ENCODE measurements around the gene DYNC1H1. TPM values are rescaled to one million over a fixed set of nuclear protein-coding genes. Genes with fewer than 3 reads are reported as not detected.

DYNC1H1 gene
- total RNA-seq, 1 donor from 2014 or later = 783 TPM

DNA sequence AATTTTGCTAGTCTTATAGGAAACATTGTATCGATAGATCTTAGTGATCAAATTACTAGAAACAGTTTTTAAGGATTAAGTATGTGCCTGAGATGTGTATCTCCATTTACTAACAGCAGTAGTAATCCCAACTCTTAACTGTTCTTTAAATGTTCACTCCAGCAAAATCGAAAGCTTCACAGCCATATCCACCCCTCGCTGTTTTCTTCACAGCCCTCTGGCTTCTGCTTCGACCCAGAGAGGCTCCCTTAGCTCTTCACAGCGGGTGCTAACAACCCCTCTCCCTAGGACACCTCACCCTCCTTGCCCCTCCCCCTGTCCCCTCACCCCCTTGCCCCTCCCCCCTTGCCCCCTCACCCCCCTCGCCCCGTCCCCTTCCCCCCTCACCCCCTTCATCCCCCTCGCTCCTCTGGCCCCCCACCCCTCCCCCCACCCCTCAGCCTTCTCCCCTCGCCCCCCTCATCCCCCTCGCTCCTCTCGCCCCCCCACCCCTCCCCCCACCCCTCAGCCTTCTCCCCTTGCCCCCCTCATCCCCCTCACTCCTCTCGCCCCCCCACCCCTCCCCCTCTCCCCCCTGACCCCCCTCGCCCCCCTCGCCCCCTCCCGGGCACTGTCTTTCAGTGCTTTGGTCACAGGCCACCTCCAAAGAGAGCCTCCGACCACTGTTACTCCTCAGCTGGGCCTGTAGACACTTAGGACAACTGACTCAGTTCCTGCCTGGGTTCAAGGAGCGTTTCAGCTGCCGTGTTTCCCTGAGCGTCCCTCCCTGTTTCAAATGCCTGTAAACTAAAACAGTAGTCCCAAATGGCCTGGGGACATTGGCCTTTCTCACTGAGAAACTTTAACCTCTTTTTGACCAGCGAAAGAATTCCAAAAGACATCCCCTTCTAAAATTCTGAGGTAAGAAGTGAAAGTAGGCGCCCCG is 46.0 kb upstream of the DYNC1H1 start:
- Histone ChIP-seq H3K4me3 (ENCODE audit: low read depth, low read length) (no peak overlapping the region), H3K27me3 (ENCODE audit: control insufficient read depth, insufficient read depth, low read length) (no peaks in the 10 kb centered on the region), H3K36me3 (ENCODE audit: control insufficient read depth, insufficient read depth, low read length) (peaks cover 2% of the 10 kb centered on the region)
- no peak for DNase-seq (ENCODE audit: low read depth)
- TF ChIP-seq, protein P1, sequence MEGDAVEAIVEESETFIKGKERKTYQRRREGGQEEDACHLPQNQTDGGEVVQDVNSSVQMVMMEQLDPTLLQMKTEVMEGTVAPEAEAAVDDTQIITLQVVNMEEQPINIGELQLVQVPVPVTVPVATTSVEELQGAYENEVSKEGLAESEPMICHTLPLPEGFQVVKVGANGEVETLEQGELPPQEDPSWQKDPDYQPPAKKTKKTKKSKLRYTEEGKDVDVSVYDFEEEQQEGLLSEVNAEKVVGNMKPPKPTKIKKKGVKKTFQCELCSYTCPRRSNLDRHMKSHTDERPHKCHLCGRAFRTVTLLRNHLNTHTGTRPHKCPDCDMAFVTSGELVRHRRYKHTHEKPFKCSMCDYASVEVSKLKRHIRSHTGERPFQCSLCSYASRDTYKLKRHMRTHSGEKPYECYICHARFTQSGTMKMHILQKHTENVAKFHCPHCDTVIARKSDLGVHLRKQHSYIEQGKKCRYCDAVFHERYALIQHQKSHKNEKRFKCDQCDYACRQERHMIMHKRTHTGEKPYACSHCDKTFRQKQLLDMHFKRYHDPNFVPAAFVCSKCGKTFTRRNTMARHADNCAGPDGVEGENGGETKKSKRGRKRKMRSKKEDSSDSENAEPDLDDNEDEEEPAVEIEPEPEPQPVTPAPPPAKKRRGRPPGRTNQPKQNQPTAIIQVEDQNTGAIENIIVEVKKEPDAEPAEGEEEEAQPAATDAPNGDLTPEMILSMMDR (IDR thresholded peaks at IDR 0.05; ENCODE audit: insufficient read depth, low read length, poor library complexity, severe bottlenecking) = no peak

DNA sequence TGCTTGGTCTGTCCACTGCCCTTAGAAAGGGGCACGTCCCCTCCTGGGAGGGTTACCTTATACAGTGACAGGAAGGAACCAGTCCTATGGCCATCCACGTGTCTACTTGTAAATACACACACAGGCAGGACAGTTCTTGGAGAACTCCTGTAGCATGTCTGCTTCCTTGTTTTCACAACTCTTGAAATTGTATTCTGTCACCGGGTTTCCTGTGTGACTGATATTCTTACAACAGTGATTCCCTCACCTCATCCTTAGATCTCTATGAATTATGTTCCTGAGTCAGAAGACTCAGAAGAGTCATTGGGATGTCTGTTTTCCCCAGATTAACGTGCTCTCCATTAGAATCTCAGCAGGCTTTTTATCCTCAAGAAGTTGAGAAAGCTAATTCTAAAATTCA is 44.1 kb upstream of the DYNC1H1 start:
- TF ChIP-seq, protein P1 (IDR thresholded peaks at IDR 0.05; ENCODE audit: insufficient read depth, low read length, poor library complexity, severe bottlenecking) = no peak
- Histone ChIP-seq H3K36me3 (ENCODE audit: control insufficient read depth, insufficient read depth, low read length) (peaks cover 2% of the 10 kb centered on the region), H3K4me3 (ENCODE audit: low read depth, low read length) (no peak overlapping the region), H3K27me3 (ENCODE audit: control insufficient read depth, insufficient read depth, low read length) (no peaks in the 10 kb centered on the region)
- no peak for DNase-seq (ENCODE audit: low read depth)

DNA sequence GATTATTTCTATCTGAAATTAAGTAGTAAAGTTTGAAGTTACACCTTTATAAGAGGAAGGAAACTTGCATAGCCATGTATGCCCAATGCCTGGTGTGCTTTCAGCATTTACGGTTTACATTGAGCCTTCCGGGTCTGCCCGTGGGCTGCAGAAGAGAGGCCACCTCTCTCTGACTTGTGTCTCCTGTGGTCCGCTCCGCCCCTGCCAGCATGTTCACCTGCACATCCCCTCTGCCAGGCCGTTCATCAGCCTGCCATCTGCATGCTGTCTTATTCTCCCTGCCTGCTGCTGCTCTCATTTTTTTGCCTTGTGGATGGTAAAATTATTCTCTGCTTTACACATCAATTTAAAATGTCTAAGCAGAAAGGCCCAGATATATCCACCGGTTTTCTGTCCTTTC is 41.5 kb upstream of the DYNC1H1 start:
- no peak overlapping the region for H3K4me3 ChIP-seq (ENCODE audit: low read depth, low read length)
- peaks cover 2% of the 10 kb centered on the region for H3K36me3 ChIP-seq (ENCODE audit: control insufficient read depth, insufficient read depth, low read length)
- no peaks in the 10 kb centered on the region for H3K27me3 ChIP-seq (ENCODE audit: control insufficient read depth, insufficient read depth, low read length)
- TF ChIP-seq, protein P1 (IDR thresholded peaks at IDR 0.05; ENCODE audit: insufficient read depth, low read length, poor library complexity, severe bottlenecking) = no peak
- no peak for DNase-seq (ENCODE audit: low read depth)

DNA sequence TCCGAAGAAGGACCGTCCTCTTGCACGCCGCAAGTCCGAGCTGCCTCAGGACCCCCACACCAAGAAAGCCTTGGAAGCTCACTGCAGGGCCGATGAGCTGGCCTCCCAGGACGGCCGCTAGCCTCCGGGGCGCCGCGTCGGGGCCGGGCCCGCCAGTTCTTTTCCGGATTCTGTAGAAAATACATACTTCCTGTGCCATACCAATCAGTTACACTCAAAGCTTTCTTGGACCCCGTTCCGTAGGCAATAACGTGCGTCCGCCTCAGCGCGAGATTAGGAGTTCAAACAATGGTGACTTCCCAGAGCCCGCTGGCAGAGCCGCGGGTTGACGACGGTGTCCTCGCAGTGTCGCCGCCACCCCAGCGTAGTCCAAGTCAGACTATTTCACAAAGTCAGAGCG is 39.2 kb upstream of the DYNC1H1 start:
- TF ChIP-seq, protein P1 (IDR thresholded peaks at IDR 0.05; ENCODE audit: insufficient read depth, low read length, poor library complexity, severe bottlenecking) = no peak
- Histone ChIP-seq H3K36me3 (ENCODE audit: control insufficient read depth, insufficient read depth, low read length) (peaks cover 5% of the 10 kb centered on the region), H3K4me3 (ENCODE audit: low read depth, low read length) (no peak overlapping the region), H3K27me3 (ENCODE audit: control insufficient read depth, insufficient read depth, low read length) (no peaks in the 10 kb centered on the region)
- DNase-seq (ENCODE audit: low read depth) = no peak

DNA sequence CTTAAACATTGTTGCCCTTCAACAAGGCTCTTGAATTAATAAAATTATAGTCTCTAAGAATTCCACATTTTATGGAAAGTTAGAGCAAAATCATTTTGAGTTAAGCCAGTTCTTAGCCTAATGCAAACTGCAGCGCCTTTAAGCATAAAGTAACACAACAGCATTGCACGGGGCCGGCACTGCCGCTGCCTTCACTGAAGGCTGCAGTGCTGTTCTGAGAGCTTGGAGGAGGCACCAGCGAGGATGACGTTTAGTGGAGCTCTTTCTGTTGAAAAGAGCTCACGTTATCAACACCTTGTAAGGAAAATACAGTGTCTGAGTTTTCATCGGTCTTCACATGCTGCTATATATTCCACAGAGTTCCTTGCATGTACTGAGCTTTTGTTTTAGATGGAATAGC is 38.3 kb upstream of the DYNC1H1 start:
- TF ChIP-seq, protein P1 (IDR thresholded peaks at IDR 0.05; ENCODE audit: insufficient read depth, low read length, poor library complexity, severe bottlenecking) = no peak
- H3K4me3 ChIP-seq (ENCODE audit: low read depth, low read length) = no peak overlapping the region
- H3K36me3 ChIP-seq (ENCODE audit: control insufficient read depth, insufficient read depth, low read length) = peaks cover 5% of the 10 kb centered on the region
- no peaks in the 10 kb centered on the region for H3K27me3 ChIP-seq (ENCODE audit: control insufficient read depth, insufficient read depth, low read length)
- DNase-seq (ENCODE audit: low read depth) = no peak
